Spleen (tissue), 11 donors: Measurements from ENCODE around the gene PPM1E. TPM values are rescaled to one million over a fixed set of nuclear protein-coding genes. Genes with fewer than 3 reads are reported as not detected.

ENCODE experiments used
- DNase-seq: peaks from one replicate; pipeline ENCODE4 v3.0.0-alpha.2; 2020
- H3K27ac ChIP-seq, 8 donors: fragments of 200-600 bp; sonication (generic) in 7 of 8; 1 replicate in 4 of 8; 2 replicates in 4 of 8; pipeline versions ENCODE4 v1.5.0 to v1.8.0; 2016 to 2021; ENCODE audit warnings: inconsistent platforms in 4 of 8, mild to moderate bottlenecking in 4 of 8, moderate library complexity in 1 of 8
- H3K27me3 ChIP-seq, 7 donors: fragments of 200-600 bp; sonication (generic) in 6 of 7; replicated peaks in 1 of 7; 1 replicate in 4 of 7; 2 replicates in 3 of 7; pipeline versions ENCODE4 v1.5.0 to v1.8.0; 2016 to 2021; ENCODE audit warnings: inconsistent platforms in 3 of 7, mild to moderate bottlenecking in 1 of 7
- H3K36me3 ChIP-seq, 6 donors: fragments of 200-600 bp; sonication (generic) in 5 of 6; 1 replicate in 4 of 6; 2 replicates in 2 of 6; pipeline versions ENCODE4 v1.5.0 to v1.8.0; 2016 to 2021; ENCODE audit warnings: inconsistent platforms in 2 of 6
- H3K4me1 ChIP-seq, 6 donors: fragments of 200-600 bp; sonication (generic) in 5 of 6; 1 replicate in 3 of 6; 2 replicates in 3 of 6; pipeline versions ENCODE4 v1.5.0 to v1.8.0; 2016 to 2021; ENCODE audit warnings: inconsistent platforms in 3 of 6
- H3K4me3 ChIP-seq, 8 donors: fragments of 200-600 bp; sonication (generic) in 7 of 8; 1 replicate in 4 of 8; 2 replicates in 4 of 8; pipeline versions ENCODE4 v1.5.0 to v1.8.0; 2016 to 2021; ENCODE audit warnings: inconsistent platforms in 4 of 8, mild to moderate bottlenecking in 4 of 8, moderate library complexity in 2 of 8
- H3K9me3 ChIP-seq, 8 donors: fragments of 200-600 bp; sonication (generic) in 7 of 8; 1 replicate in 4 of 8; 2 replicates in 4 of 8; pipeline versions ENCODE4 v1.5.0 to v1.8.0; 2016 to 2021; ENCODE audit warnings: inconsistent platforms in 4 of 8
- POLR2A ChIP-seq, 3 donors: fragments of 450-650 bp; IDR thresholded peaks; one replicate each; pipeline ENCODE4 v1.5.1; 2017; ENCODE audit warnings: antibody characterized with exemption in 3 of 3, mild to moderate bottlenecking in 1 of 3
- POLR2AphosphoS5 ChIP-seq, 3 donors: sonication (generic); formaldehyde crosslinking; IDR thresholded peaks; one replicate each; pipeline ENCODE4 v1.5.1; 2017; ENCODE audit warnings: antibody characterized with exemption in 3 of 3
- WGBS, 5 donors: extraction: QIAGEN DNeasy Blood & Tissue Kit in 3 of 5; methylation state at CpG; one replicate each; pipeline versions ENCODE4 v1.1.5 to v1.1.7; 2013 to 2018; 5-methylcytosine and 5-hydroxymethylcytosine counted together
- intact Hi-C: fragments of 100-400 bp; cut with DNase I; formaldehyde crosslinking; loops from one replicate; pipeline ENCODE4 v1.15.0; 2023; ENCODE audit warnings: low total_unique reads
- polyA plus RNA-seq, 3 donors: library from polyadenylated mRNA; stranded (reverse); fragments of 200-250 nt; gene quantifications; one replicate each; pipeline ENCODE4 v1.2.1, GENCODE V29; 2013
- total RNA-seq, 7 donors: library from RNA; depleted of rRNA in 3 of 7; stranded (reverse); fragments of >200 nt in 3 of 7; fragmentation: NEBNext Ultra II Directional in 4 of 7; extraction: Animal tissue kit (Norgen Biotek cat#: 25700) in 4 of 7; gene quantifications; one replicate each; pipeline versions ENCODE4 v1.1.0 to v1.2.1, GENCODE V29; 2016 to 2021
- TF ChIP-seq, protein P1 (sequence below), 11 experiments: fragments of 200-600 bp in 7 of 11; fragments of 450-650 bp in 4 of 11; sonication (generic) in 4 of 11; IDR thresholded peaks in 8 of 11; conservative IDR thresholded peaks in 3 of 11; 1 replicate in 7 of 11; 2 replicates in 4 of 11; pipeline versions ENCODE4 v1.4.0 to v1.8.0; 2016 to 2021; ENCODE audit warnings: antibody characterized with exemption in 11 of 11, inconsistent platforms in 4 of 11, mild to moderate bottlenecking in 1 of 11
- donor health status: healthy with polysubstance abuse.
- donor health status: DM: no; HTN: no; CAD: no; lungs with moderate emphysema.
- donor health status: DM: no; HTN: no; CAD: no.
- donor health status: Bipolar disorder and iron deficiency.
- donor health status: healthy.
- donor health status: DM: no; HTN: no; CAD: no.
- donor health status: DM: yes; HTN: yes; CAD: no.

Gene PPM1E
- total and polyA plus RNA-seq, 10 donors: 0.04 to 0.79 (median 0.48) TPM

DNA sequence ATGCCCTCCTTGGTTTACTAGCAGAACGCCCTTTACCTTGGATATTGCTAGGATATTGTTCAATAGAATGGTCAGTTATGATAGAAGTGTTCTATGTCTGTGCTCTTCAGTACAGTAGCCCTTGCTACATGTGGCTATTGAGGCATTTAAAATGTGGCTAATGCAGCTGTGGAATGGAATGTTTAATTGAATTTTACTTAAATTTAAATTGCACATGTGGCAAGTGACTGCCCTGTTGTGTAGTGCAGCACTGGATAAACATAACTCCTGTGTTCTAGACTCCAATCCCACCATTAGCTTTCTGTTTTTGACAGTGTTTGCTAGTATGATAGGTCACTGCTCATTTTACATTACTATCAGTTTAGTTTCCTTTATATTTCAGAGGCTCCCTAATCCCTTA is 33.4 kb upstream of the PPM1E start:
- WGBS, 5 donors: 94 to 97% (median 95%) methylated on average over 1 of the region's 1 CpG
- H3K4me1 ChIP-seq: no peaks in the 10 kb centered on the region
- no peaks in the 10 kb centered on the region for H3K27me3 ChIP-seq
- TF ChIP-seq POLR2AphosphoS5 (IDR thresholded peaks at IDR 0.05): no peak
- TF ChIP-seq, protein P1, sequence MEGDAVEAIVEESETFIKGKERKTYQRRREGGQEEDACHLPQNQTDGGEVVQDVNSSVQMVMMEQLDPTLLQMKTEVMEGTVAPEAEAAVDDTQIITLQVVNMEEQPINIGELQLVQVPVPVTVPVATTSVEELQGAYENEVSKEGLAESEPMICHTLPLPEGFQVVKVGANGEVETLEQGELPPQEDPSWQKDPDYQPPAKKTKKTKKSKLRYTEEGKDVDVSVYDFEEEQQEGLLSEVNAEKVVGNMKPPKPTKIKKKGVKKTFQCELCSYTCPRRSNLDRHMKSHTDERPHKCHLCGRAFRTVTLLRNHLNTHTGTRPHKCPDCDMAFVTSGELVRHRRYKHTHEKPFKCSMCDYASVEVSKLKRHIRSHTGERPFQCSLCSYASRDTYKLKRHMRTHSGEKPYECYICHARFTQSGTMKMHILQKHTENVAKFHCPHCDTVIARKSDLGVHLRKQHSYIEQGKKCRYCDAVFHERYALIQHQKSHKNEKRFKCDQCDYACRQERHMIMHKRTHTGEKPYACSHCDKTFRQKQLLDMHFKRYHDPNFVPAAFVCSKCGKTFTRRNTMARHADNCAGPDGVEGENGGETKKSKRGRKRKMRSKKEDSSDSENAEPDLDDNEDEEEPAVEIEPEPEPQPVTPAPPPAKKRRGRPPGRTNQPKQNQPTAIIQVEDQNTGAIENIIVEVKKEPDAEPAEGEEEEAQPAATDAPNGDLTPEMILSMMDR (IDR thresholded peaks at IDR 0.05 in 8 of 11, conservative IDR thresholded peaks at IDR 0.05 in 3 of 11): no peak
- TF ChIP-seq POLR2A (IDR thresholded peaks at IDR 0.05): no peak
- H3K36me3 ChIP-seq: peaks cover 0 to 89% (median 38%) of the 10 kb centered on the region in 6 donors
- no peak for DNase-seq
- intact Hi-C loops: no loop called here
- no peak overlapping the region for H3K27ac ChIP-seq
- H3K4me3 ChIP-seq: no peak overlapping the region
- no peaks in the 10 kb centered on the region for H3K9me3 ChIP-seq

DNA sequence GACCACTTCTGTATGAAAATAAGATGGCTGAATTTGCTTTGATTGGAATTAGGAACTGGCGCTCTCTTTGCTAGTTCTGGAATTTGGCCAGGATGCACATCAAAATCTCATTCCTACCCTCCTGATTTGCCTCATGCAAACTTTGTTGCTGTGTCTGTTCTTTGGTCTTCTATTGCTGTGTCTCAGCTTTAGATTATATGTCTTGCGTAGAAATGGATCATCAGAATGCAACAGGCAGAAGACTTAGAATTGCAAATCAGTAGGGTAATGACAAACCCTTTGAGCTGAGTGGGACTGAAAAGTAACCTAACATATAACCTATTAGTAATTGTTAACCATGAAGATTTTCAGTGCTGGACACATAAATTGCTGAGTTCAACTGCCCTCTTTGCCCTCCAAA is 33.0 kb upstream of the PPM1E start:
- Histone ChIP-seq H3K4me3 (no peak overlapping the region), H3K9me3 (no peaks in the 10 kb centered on the region), H3K4me1 (no peaks in the 10 kb centered on the region), H3K36me3 (peaks cover 0 to 85% (median 38%) of the 10 kb centered on the region in 6 donors), H3K27me3 (no peaks in the 10 kb centered on the region), H3K27ac (no peak overlapping the region)
- no peak for DNase-seq
- 93 to 99% (median 95%) methylated on average over 2 of the region's 2 CpGs for WGBS, 5 donors
- intact Hi-C loops: no loop called here
- TF ChIP-seq, protein P1 (IDR thresholded peaks at IDR 0.05 in 8 of 11, conservative IDR thresholded peaks at IDR 0.05 in 3 of 11): no peak
- no peak for TF ChIP-seq POLR2AphosphoS5 (IDR thresholded peaks at IDR 0.05)
- no peak for TF ChIP-seq POLR2A (IDR thresholded peaks at IDR 0.05)

DNA sequence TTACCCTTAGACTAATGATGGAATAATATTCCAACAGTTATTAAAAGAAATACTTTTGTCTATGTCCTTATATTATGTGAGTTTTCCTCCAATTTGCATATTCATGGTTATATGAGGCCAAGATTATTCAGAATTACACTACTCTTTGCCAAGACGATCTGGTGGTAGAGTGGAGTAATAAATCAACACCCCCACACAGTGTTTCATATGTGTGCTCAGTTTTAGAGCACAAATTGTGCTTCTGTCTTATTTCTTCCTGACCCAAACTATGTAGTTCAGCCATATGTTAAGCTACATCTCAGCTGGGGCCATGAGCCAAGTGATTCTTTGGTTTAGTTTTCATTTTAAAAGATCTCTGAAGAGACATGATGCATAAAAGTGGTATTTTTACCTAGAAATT is 26.9 kb upstream of the PPM1E start:
- Histone ChIP-seq H3K36me3 (peaks cover 0 to 85% (median 12%) of the 10 kb centered on the region in 6 donors), H3K27ac (no peak overlapping the region), H3K27me3 (no peaks in the 10 kb centered on the region), H3K4me1 (no peaks in the 10 kb centered on the region), H3K4me3 (no peak overlapping the region), H3K9me3 (no peaks in the 10 kb centered on the region)
- DNase-seq: no peak
- TF ChIP-seq, protein P1 (IDR thresholded peaks at IDR 0.05 in 8 of 11, conservative IDR thresholded peaks at IDR 0.05 in 3 of 11): no peak
- TF ChIP-seq POLR2AphosphoS5 (IDR thresholded peaks at IDR 0.05) (no peak), POLR2A (IDR thresholded peaks at IDR 0.05) (no peak)
- 19 to 61% (median 31%) methylated on average over 1 of the region's 1 CpG for WGBS, 5 donors
- intact Hi-C loops: no loop called here

DNA sequence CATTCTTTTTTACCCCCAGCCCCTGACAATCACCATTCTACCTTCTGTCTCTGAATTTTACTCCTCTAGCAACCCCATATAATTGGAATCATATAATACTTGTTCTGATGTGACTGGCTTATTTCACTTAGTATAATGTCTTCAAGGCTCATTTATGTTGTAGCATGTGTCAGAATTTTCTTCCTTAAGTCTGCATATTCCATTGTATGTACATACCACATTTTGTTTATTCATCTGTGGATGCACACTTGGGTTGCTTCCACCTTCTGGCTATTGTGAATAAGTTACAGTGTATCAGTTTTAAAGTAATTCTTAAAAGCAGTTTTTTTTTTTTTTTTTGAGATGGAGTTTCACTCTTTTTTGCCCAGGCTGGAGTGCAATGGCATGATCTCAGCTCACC is 24.7 kb upstream of the PPM1E start:
- Histone ChIP-seq H3K27ac (no peak overlapping the region), H3K4me1 (no peaks in the 10 kb centered on the region), H3K9me3 (no peaks in the 10 kb centered on the region), H3K36me3 (peaks cover 0 to 84% (median 7%) of the 10 kb centered on the region in 6 donors), H3K27me3 (no peaks in the 10 kb centered on the region), H3K4me3 (no peak overlapping the region)
- DNase-seq: no peak
- intact Hi-C loops: no loop called here
- TF ChIP-seq, protein P1 (IDR thresholded peaks at IDR 0.05 in 8 of 11, conservative IDR thresholded peaks at IDR 0.05 in 3 of 11): no peak
- TF ChIP-seq POLR2AphosphoS5 (IDR thresholded peaks at IDR 0.05) (no peak), POLR2A (IDR thresholded peaks at IDR 0.05) (no peak)
